GM12875 (cell line): ENCODE data around the gene TMEM156.

Source experiments
- H3K4me3 ChIP-seq: one replicate; pipeline ENCODE4 v1.5.1; 2011; ENCODE audit warnings: low read depth, low read length, control low read depth
- CTCF ChIP-seq: IDR thresholded peaks from 2 replicates; pipeline ENCODE4 v1.5.1; 2011; ENCODE audit warnings: low read depth, mild to moderate bottlenecking, control low read depth, inconsistent platforms, low read length, moderate library complexity, borderline replicate concordance; ENCODE audit not compliant: insufficient read depth

TMEM156 gene

GRCh38 chr4:38985410-38986100 lies 46.7 kb downstream of the TMEM156 start:
- H3K4me3 ChIP-seq = no peak overlapping the region
- TF ChIP-seq CTCF = no peak

GRCh38 chr4:38983787-38984598 lies 48.2 kb downstream of the TMEM156 start:
- no peak overlapping the region for H3K4me3 ChIP-seq
- no peak for TF ChIP-seq CTCF

GRCh38 chr4:38983291-38983690 lies 48.9 kb downstream of the TMEM156 start:
- no peak for TF ChIP-seq CTCF
- no peak overlapping the region for H3K4me3 ChIP-seq

- TF ChIP-seq CTCF = no peak
- no peak overlapping the region for H3K4me3 ChIP-seq
Observed at GRCh38 chr4:38982361-38983095, 49.7 kb downstream of the TMEM156 start.

- TF ChIP-seq CTCF = no peak
Observed at GRCh38 chr4:38980903-38981676, 51.1 kb downstream of the TMEM156 start.

GRCh38 chr4:38979511-38980230 lies 52.5 kb downstream of the TMEM156 start:
- no peak for TF ChIP-seq CTCF
- no peak overlapping the region for H3K4me3 ChIP-seq

More at GRCh38 chr4:38980903-38981676, 51.1 kb downstream of the TMEM156 start:
- H3K4me3 ChIP-seq = no peak overlapping the region
